ENCODE data around the gene PRR35.

GRCh38 chr16:548586-548985, 11.6 kb upstream of the PRR35 start:
- no peak for TF ChIP-seq EP300 (IDR thresholded peaks at IDR 0.05)
- TF ChIP-seq POLR2A (IDR thresholded peaks at IDR 0.05): no peak
- TF ChIP-seq POLR2AphosphoS5 (IDR thresholded peaks at IDR 0.05): no peak

Measured in stomach (tissue), 4 donors.